Mononuclear cell (primary cell): ENCODE results near the gene TLK2. TPM values are rescaled to one million over a fixed set of nuclear protein-coding genes. Genes with fewer than 3 reads are reported as not detected.
"Not testable (repeated sequence)": the region's sequence is repeated elsewhere in the genome, so short reads cannot be mapped to it uniquely, and the experiment has no call there.

Experiments
- H3K27me3 ChIP-seq: 2 replicates; pipeline ENCODE4 v1.6.0; 2011; ENCODE audit warnings: low read length, control low read depth; ENCODE audit not compliant: insufficient read depth
- H3K4me1 ChIP-seq: 2 replicates; pipeline ENCODE4 v1.5.1; 2011; ENCODE audit warnings: mild to moderate bottlenecking, low read length, control low read depth; ENCODE audit not compliant: insufficient read depth
- H3K4me3 ChIP-seq: 2 replicates; pipeline ENCODE4 v1.5.1; 2011; ENCODE audit warnings: mild to moderate bottlenecking, low read length, moderate library complexity
- H3K9me3 ChIP-seq: 2 replicates; pipeline ENCODE4 v1.5.1; 2011; ENCODE audit warnings: low read depth, mild to moderate bottlenecking, control low read depth, low read length
- total RNA-seq: library from RNA; depleted of rRNA; stranded (reverse); fragments of >200 nt; gene quantifications from one replicate; pipeline ENCODE4 v1.2.3, GENCODE V29; 2012

The TLK2 gene
- total RNA-seq, 1 donor: 69.5 TPM

DNA sequence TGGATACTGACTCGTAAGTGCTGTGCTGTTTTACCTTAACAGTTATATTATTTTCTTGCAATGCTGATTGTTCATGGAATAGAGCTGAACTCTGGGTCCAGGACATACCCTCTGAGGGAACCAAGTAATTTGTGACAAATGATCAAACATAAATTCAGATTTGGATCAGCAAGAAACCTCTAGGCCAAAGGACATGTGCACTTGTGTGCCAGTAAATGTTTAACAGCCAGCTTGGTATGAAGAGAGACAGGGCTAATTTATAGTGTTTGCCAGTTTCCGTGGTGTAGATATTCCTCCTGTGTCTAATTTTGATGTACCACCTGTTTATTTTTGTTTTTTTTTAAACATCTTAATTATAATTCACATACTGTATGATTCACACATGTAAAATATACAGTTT lies 118.0 kb downstream of the TLK2 start:
- no peaks in the 10 kb centered on the region for H3K27me3 ChIP-seq
- H3K4me3 ChIP-seq: no peak overlapping the region
- no peaks in the 10 kb centered on the region for H3K4me1 ChIP-seq
- no peaks in the 10 kb centered on the region for H3K9me3 ChIP-seq

DNA sequence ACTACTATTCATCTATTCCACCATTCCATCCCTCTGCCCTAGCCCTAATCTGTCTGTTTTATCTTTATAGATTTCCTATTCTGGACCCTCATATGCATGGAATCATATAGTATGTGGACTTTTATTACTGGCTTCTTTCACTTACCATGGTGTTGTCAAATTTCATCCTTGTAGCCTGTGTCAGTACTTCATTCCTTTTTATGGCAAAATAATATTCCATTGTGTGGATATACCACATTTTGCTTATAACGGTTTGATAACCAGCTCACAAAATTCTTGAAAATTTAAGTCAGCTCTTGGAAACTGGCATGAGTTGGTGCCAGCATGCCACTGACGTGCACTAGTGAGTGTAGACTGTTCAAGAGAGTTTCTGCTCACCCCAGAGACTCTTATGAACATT lies 118.5 kb downstream of the TLK2 start:
- H3K27me3 ChIP-seq: no peaks in the 10 kb centered on the region
- H3K4me3 ChIP-seq: no peak overlapping the region
- H3K9me3 ChIP-seq: no peaks in the 10 kb centered on the region
- H3K4me1 ChIP-seq: no peaks in the 10 kb centered on the region

- H3K4me3 ChIP-seq: no peak overlapping the region
- H3K4me1 ChIP-seq: no peaks in the 10 kb centered on the region
- H3K9me3 ChIP-seq: no peaks in the 10 kb centered on the region
- H3K27me3 ChIP-seq: no peaks in the 10 kb centered on the region
These were observed 119.3 kb downstream of the TLK2 start for GRCh38 chr17:62597920-62598319.

GRCh38 chr17:62599964-62600657 lies 121.5 kb downstream of the TLK2 start:
- Histone ChIP-seq H3K4me1 (no peaks in the 10 kb centered on the region), H3K27me3 (no peaks in the 10 kb centered on the region), H3K4me3 (no peak overlapping the region), H3K9me3 (no peaks in the 10 kb centered on the region)

DNA sequence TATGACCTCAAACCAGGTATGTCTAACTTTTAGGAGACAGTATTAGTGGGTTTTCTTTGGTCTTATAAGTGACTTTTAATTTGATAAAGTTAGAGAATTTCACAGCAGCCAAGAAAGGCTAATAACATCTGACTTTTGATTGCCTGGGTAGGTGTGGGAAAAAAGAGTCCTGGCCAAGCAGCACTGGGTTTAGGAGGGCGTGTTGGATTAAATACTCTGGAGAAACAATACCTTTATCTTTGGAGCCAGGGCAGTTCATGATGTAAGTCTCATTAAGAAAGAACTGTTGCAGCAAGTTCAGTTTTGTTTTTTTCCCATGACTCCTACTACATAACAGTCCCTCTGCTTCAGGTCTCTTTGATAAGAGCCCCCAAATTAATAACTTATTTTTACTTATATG lies 122.2 kb downstream of the TLK2 start:
- H3K4me1 ChIP-seq: no peaks in the 10 kb centered on the region
- no peak overlapping the region for H3K4me3 ChIP-seq
- H3K9me3 ChIP-seq: no peaks in the 10 kb centered on the region
- H3K27me3 ChIP-seq: no peaks in the 10 kb centered on the region

- Histone ChIP-seq H3K27me3 (no peaks in the 10 kb centered on the region), H3K4me3 (no peak overlapping the region), H3K4me1 (no peaks in the 10 kb centered on the region), H3K9me3 (no peaks in the 10 kb centered on the region)
These were observed 122.8 kb downstream of the TLK2 start for GRCh38 chr17:62601471-62601870.

- H3K4me1 ChIP-seq, H3K4me3 ChIP-seq, H3K27me3 ChIP-seq, H3K9me3 ChIP-seq: not testable (repeated sequence)
These were observed 125.2 kb downstream of the TLK2 start for GRCh38 chr17:62603783-62604182.

DNA sequence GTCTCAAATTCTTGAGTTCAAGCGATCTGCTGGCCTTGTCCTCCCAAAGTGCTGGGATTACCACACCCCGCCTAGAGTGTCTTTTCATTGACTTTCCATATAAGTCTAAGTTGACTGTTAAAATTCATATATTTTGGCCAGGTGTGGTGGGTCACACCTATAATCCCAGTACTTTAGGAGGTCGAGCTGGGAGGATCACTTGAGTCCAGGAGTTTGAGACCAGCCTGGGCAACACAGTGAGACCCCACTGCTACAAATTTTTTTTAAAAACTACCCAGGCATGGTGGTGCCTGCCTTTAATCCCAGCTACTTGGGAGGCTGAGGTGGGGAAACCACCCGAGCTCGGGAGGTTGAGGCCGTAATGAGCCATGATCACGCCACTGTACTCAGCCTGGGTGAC lies 127.0 kb downstream of the TLK2 start:
- H3K27me3 ChIP-seq: no peaks in the 10 kb centered on the region

DNA sequence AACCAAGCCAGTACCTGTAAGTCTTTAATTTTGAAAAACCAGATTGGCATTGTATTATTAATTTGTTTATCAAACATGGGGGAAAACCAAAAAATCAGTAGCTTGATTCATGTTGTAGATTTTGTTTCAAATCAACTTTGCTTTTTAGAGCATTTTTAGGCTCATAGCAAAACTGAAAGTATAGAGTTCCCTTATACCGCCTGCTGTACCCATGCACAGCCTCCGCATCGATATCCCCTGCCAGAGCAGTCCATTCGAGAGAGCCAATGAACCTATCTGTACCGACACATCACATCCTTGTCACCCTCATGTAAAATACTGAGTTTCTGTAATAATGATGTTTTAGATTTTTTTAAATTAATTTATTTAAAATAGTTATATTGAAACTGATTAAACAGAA lies 132.7 kb downstream of the TLK2 start:
- Histone ChIP-seq H3K27me3 (no peaks in the 10 kb centered on the region), H3K4me3 (no peak overlapping the region)

More for the DNA sequence above, 127.0 kb downstream of the TLK2 start:
- H3K4me1 ChIP-seq: no peaks in the 10 kb centered on the region
- H3K9me3 ChIP-seq: no peaks in the 10 kb centered on the region
- H3K4me3 ChIP-seq: no peak overlapping the region

DNA sequence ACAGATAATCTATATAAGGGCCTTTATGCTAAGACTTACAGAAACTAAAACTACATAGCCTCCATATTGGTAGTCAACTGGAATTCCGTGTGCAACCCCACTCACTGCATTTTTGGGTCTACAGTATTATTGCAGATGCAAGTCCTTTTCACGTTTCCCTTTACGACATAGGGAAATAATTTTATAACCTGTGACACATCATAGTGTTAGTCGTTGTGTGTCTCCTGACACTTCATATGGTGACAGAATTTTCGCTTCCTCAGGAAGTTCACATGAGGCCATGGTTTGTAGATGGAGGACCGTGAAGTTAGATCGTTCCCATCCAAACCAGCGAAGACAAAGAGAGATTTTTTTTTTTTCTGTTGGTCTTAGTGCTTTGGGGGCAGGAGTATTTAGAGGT lies 133.1 kb downstream of the TLK2 start:
- Histone ChIP-seq H3K9me3 (no peaks in the 10 kb centered on the region), H3K4me1 (peaks cover 5% of the 10 kb centered on the region), H3K27me3 (no peaks in the 10 kb centered on the region), H3K4me3 (no peak overlapping the region)

More for the DNA sequence above, 132.7 kb downstream of the TLK2 start:
- Histone ChIP-seq H3K9me3 (no peaks in the 10 kb centered on the region), H3K4me1 (peaks cover 5% of the 10 kb centered on the region)

DNA sequence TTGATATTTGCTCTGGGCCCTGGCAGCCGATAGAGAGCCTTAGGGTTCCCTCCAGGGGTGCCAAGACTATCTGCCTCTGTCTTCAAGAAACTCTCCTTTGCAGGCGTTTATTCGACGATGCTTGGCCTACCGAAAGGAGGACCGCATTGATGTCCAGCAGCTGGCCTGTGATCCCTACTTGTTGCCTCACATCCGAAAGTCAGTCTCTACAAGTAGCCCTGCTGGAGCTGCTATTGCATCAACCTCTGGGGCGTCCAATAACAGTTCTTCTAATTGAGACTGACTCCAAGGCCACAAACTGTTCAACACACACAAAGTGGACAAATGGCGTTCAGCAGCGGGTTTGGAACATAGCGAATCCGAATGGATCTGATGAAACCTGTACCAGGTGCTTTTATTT lies 133.7 kb downstream of the TLK2 start:
- not testable (repeated sequence) for H3K9me3 ChIP-seq, H3K4me3 ChIP-seq, H3K4me1 ChIP-seq, H3K27me3 ChIP-seq

- not testable (repeated sequence) for H3K4me1 ChIP-seq, H3K9me3 ChIP-seq, H3K27me3 ChIP-seq, H3K4me3 ChIP-seq
These were observed 134.5 kb downstream of the TLK2 start for GRCh38 chr17:62613095-62613494.

GRCh38 chr17:62614142-62614541 lies 135.5 kb downstream of the TLK2 start:
- Histone ChIP-seq H3K4me3 (no peak overlapping the region), H3K4me1 (peaks cover 5% of the 10 kb centered on the region), H3K27me3 (no peaks in the 10 kb centered on the region), H3K9me3 (no peaks in the 10 kb centered on the region)

DNA sequence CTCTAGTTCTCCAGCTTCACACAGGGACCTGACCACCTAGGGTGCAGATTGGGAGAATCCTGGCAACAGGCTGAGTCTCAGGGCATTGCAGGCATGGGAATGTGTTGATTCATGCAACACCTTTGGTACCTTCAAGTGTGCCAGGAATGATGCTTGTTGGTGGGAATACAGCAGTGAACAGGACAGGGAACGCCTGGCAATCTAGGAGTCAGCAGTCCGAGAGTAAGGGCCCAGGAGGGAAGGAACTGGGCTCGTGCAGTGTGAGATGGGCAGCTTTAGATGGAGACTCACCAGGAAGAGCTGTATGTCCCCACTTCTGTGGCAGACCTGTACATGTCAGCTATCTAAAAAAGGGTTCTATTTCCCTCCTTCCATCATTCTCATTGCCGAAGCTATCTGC lies 136.9 kb downstream of the TLK2 start:
- no peaks in the 10 kb centered on the region for H3K9me3 ChIP-seq
- no peak overlapping the region for H3K4me3 ChIP-seq
- peaks cover 5% of the 10 kb centered on the region for H3K4me1 ChIP-seq

GRCh38 chr17:62616993-62617893 lies 138.6 kb downstream of the TLK2 start:
- Histone ChIP-seq H3K27me3 (no peaks in the 10 kb centered on the region), H3K4me3 (no peak overlapping the region), H3K4me1 (no peaks in the 10 kb centered on the region), H3K9me3 (no peaks in the 10 kb centered on the region)

More for the DNA sequence above, 136.9 kb downstream of the TLK2 start:
- H3K27me3 ChIP-seq: no peaks in the 10 kb centered on the region
